ENCODE data around the gene EPYC. TPM values are rescaled to one million over a fixed set of nuclear protein-coding genes. Genes with fewer than 3 reads are reported as not detected.

Gene EPYC
- total RNA-seq, 1 donor from 2014 or later: not detected

GRCh38 chr12:90921536-90921935 lies 83.2 kb downstream of the EPYC start:
- ChIA-PET CTCF (no interaction called here), POLR2A (no interaction called here)
- DNase-seq: no peak
- Mint-ChIP-seq H3K9me3 (no peaks in the 10 kb centered on the region), H3K4me1 (no peaks in the 10 kb centered on the region), H3K4me3 (no peak overlapping the region), H3K36me3 (ENCODE audit: low read depth) (no peaks in the 10 kb centered on the region), H3K27ac (no peak overlapping the region), H3K27me3 (peaks cover 2% of the 10 kb centered on the region)
- TF ChIP-seq, protein P1, sequence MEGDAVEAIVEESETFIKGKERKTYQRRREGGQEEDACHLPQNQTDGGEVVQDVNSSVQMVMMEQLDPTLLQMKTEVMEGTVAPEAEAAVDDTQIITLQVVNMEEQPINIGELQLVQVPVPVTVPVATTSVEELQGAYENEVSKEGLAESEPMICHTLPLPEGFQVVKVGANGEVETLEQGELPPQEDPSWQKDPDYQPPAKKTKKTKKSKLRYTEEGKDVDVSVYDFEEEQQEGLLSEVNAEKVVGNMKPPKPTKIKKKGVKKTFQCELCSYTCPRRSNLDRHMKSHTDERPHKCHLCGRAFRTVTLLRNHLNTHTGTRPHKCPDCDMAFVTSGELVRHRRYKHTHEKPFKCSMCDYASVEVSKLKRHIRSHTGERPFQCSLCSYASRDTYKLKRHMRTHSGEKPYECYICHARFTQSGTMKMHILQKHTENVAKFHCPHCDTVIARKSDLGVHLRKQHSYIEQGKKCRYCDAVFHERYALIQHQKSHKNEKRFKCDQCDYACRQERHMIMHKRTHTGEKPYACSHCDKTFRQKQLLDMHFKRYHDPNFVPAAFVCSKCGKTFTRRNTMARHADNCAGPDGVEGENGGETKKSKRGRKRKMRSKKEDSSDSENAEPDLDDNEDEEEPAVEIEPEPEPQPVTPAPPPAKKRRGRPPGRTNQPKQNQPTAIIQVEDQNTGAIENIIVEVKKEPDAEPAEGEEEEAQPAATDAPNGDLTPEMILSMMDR (IDR thresholded peaks at IDR 0.05): no peak
- intact Hi-C loops (cut with micrococcal nuclease): no loop called here
- ATAC-seq (ENCODE audit: low read depth): no peak

- TF ChIP-seq, protein P1 (IDR thresholded peaks at IDR 0.05): no peak
Measured at GRCh38 chr12:90920222-90920621, 84.5 kb downstream of the EPYC start.

DNA sequence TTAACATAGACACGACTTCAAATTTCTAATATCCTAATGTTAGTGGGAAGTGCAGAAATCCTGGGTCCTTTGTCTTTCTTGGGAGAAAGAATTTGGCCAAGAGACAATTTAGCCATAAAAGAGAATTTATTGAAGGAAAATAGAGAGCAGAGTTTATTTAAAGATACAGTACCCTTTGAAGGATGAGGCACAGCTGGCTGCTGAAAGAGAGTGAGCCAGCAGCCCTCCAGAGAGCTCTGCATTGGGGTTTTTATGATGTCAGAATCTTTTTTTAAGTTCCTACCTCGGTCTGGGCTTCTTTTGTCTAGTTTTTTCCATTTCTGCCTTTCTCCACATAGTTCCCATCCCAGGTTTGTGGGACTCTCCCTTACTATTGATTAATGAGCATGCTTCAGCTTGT lies 87.3 kb downstream of the EPYC start:
- Mint-ChIP-seq H3K36me3 (ENCODE audit: low read depth) (no peaks in the 10 kb centered on the region), H3K27me3 (no peaks in the 10 kb centered on the region), H3K27ac (no peak overlapping the region), H3K9me3 (peaks cover 5% of the 10 kb centered on the region), H3K4me1 (no peaks in the 10 kb centered on the region), H3K4me3 (no peak overlapping the region)
- ChIA-PET CTCF (no interaction called here), POLR2A (no interaction called here)
- intact Hi-C loops (cut with micrococcal nuclease): no loop called here
- DNase-seq: no peak
- TF ChIP-seq, protein P1 (IDR thresholded peaks at IDR 0.05): no peak
- no peak for ATAC-seq (ENCODE audit: low read depth)

More at GRCh38 chr12:90920222-90920621, 84.5 kb downstream of the EPYC start:
- CTCF ChIA-PET: no interaction called here
- DNase-seq: no peak
- H3K36me3 Mint-ChIP-seq (ENCODE audit: low read depth): no peaks in the 10 kb centered on the region
- ATAC-seq (ENCODE audit: low read depth): no peak
- POLR2A ChIA-PET: no interaction called here
- no peak overlapping the region for H3K27ac Mint-ChIP-seq
- no peaks in the 10 kb centered on the region for H3K27me3 Mint-ChIP-seq
- intact Hi-C loops (cut with micrococcal nuclease): no loop called here
- no peaks in the 10 kb centered on the region for H3K9me3 Mint-ChIP-seq
- no peaks in the 10 kb centered on the region for H3K4me1 Mint-ChIP-seq
- no peak overlapping the region for H3K4me3 Mint-ChIP-seq

GRCh38 chr12:90916516-90916915 lies 88.3 kb downstream of the EPYC start:
- Mint-ChIP-seq H3K4me1 (no peaks in the 10 kb centered on the region), H3K9me3 (peaks cover 5% of the 10 kb centered on the region), H3K4me3 (no peak overlapping the region), H3K27ac (no peak overlapping the region), H3K27me3 (no peaks in the 10 kb centered on the region), H3K36me3 (ENCODE audit: low read depth) (no peaks in the 10 kb centered on the region)
- intact Hi-C loops (cut with micrococcal nuclease): no loop called here
- CTCF ChIA-PET: no interaction called here
- no peak for DNase-seq
- POLR2A ChIA-PET: no interaction called here
- ATAC-seq (ENCODE audit: low read depth): no peak
- TF ChIP-seq, protein P1 (IDR thresholded peaks at IDR 0.05): no peak

GRCh38 chr12:90915353-90915752 lies 89.4 kb downstream of the EPYC start:
- intact Hi-C loops (cut with micrococcal nuclease): no loop called here
- no peaks in the 10 kb centered on the region for H3K27me3 Mint-ChIP-seq
- no peak for ATAC-seq (ENCODE audit: low read depth)
- H3K4me1 Mint-ChIP-seq: no peaks in the 10 kb centered on the region
- no peaks in the 10 kb centered on the region for H3K36me3 Mint-ChIP-seq (ENCODE audit: low read depth)
- no peak overlapping the region for H3K27ac Mint-ChIP-seq
- TF ChIP-seq, protein P1 (IDR thresholded peaks at IDR 0.05): no peak
- POLR2A ChIA-PET: no interaction called here
- CTCF ChIA-PET: no interaction called here
- no peak for DNase-seq
- no peak overlapping the region for H3K4me3 Mint-ChIP-seq
- peaks cover 5% of the 10 kb centered on the region for H3K9me3 Mint-ChIP-seq

Other genes starting within 250 kb of the EPYC start
- gene CCER1, start 49.8 kb downstream of the EPYC start, total RNA-seq: not detected in 2 replicates
- not detected in 2 replicates for gene KERA, start 53.1 kb upstream of the EPYC start, total RNA-seq
- not detected in 2 replicates for gene LUM, start 106.5 kb upstream of the EPYC start, total RNA-seq
- not detected in 2 replicates for gene DCN, start 177.8 kb upstream of the EPYC start, total RNA-seq